HG02840 (cell line): Measurements from ENCODE around the gene MILR1.
"Not testable (repeated sequence)": the region's sequence is repeated elsewhere in the genome, so short reads cannot be mapped to it uniquely, and the experiment has no call there.

Experiments used
- ATAC-seq: cut with Tn5 transposase; IDR thresholded peaks from one replicate; pipeline ENCODE4 v1.9.1; 2021; ENCODE audit warnings: mild to moderate bottlenecking, moderate library complexity, moderate number of reproducible peaks; ENCODE audit not compliant: unreplicated experiment, low FRiP score

The MILR1 gene

GRCh38 chr17:64448665-64449512 lies at the start of gene MILR1:
TSS of gene MILR1 (plus strand) at chr17:64449115. CDS start at chr17:64449169, 54 bp downstream.
- ATAC-seq = no peak

GRCh38 chr17:64399767-64400156 lies 49.2 kb upstream of the MILR1 start:
- no peak for ATAC-seq

- ATAC-seq = no peak
These were observed 48.3 kb upstream of the MILR1 start for GRCh38 chr17:64400642-64401041.

GRCh38 chr17:64401244-64401860 lies 47.6 kb upstream of the MILR1 start:
- no peak for ATAC-seq

- ATAC-seq = no peak
These were observed 47.0 kb upstream of the MILR1 start for GRCh38 chr17:64401941-64402340.

- no peak for ATAC-seq
These were observed 46.4 kb upstream of the MILR1 start for GRCh38 chr17:64402469-64402868.

GRCh38 chr17:64403881-64404460 lies 44.9 kb upstream of the MILR1 start:
- ATAC-seq = no peak

GRCh38 chr17:64406321-64407200 lies 42.4 kb upstream of the MILR1 start:
- no peak for ATAC-seq

- no peak for ATAC-seq
These were observed 38.0 kb upstream of the MILR1 start for GRCh38 chr17:64410750-64411490.

GRCh38 chr17:64411999-64412771 lies 36.7 kb upstream of the MILR1 start:
- no peak for ATAC-seq

- ATAC-seq = no peak
These were observed 36.0 kb upstream of the MILR1 start for GRCh38 chr17:64412944-64413381.

- ATAC-seq = no peak
These were observed 35.4 kb upstream of the MILR1 start for GRCh38 chr17:64413513-64413912.

GRCh38 chr17:64418506-64419339 lies 30.2 kb upstream of the MILR1 start:
- ATAC-seq = no peak

GRCh38 chr17:64420143-64420670 lies 28.7 kb upstream of the MILR1 start:
- ATAC-seq = no peak

- ATAC-seq = not testable (repeated sequence)
These were observed 26.8 kb upstream of the MILR1 start for GRCh38 chr17:64422121-64422520.

GRCh38 chr17:64423881-64424280 lies 25.0 kb upstream of the MILR1 start:
- ATAC-seq = no peak

GRCh38 chr17:64424324-64424849 lies 24.5 kb upstream of the MILR1 start:
- no peak for ATAC-seq

- ATAC-seq = no peak
These were observed 23.7 kb upstream of the MILR1 start for GRCh38 chr17:64425191-64425590.
